B cell (primary cell): ENCODE results near the gene TRPC4AP.

Source experiments
- EZH2 ChIP-seq: IDR thresholded peaks from 2 replicates; pipeline ENCODE4 v1.6.1; 2012; ENCODE audit warnings: borderline replicate concordance, low read depth, mild to moderate bottlenecking, moderate library complexity, low read length; ENCODE audit not compliant: insufficient read depth, poor library complexity, severe bottlenecking
- TF ChIP-seq, protein P1 (sequence below): fragments of 200-600 bp; IDR thresholded peaks from one replicate; pipeline ENCODE4 v1.8.0; 2022; ENCODE audit warnings: antibody characterized with exemption, mild to moderate bottlenecking

DNA sequence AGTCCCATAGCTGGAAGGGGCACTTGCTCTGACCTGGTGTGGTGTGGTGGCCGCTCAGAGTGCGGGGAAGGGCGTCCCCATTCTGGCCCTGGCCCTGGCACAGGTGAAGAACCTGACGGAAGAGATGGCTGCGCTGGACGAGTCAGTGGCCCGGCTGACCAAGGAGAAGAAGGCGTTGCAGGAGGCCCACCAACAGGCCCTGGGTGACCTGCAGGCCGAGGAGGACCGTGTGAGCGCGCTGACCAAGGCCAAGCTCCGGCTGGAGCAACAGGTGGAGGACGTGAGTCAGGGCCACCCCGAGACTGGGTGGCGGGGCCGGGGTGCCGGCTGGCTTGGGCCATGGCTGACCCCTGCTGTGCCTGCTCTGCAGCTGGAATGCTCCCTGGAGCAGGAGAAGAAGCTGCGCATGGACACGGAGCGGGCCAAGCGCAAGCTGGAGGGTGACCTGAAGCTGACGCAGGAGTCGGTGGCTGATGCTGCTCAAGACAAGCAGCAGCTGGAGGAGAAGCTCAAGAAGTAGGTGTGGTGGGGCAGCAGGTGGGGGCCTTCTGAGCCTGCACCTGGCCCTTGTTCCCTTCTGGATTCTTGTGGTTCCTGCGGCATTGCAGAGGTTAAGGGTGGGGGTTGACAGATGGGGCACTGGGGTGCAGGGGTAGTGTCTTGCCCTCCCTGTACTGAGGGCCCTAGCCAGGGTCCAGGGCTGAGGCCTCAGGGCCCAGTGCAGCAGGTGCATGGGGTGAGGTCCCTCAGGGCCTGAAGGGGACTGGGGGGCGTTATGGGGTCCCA is 96.2 kb downstream of the TRPC4AP start:
- TF ChIP-seq, protein P1, sequence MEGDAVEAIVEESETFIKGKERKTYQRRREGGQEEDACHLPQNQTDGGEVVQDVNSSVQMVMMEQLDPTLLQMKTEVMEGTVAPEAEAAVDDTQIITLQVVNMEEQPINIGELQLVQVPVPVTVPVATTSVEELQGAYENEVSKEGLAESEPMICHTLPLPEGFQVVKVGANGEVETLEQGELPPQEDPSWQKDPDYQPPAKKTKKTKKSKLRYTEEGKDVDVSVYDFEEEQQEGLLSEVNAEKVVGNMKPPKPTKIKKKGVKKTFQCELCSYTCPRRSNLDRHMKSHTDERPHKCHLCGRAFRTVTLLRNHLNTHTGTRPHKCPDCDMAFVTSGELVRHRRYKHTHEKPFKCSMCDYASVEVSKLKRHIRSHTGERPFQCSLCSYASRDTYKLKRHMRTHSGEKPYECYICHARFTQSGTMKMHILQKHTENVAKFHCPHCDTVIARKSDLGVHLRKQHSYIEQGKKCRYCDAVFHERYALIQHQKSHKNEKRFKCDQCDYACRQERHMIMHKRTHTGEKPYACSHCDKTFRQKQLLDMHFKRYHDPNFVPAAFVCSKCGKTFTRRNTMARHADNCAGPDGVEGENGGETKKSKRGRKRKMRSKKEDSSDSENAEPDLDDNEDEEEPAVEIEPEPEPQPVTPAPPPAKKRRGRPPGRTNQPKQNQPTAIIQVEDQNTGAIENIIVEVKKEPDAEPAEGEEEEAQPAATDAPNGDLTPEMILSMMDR, result no peak
- no peak for TF ChIP-seq EZH2
